Measurements from ENCODE around the gene LSM4. TPM values are rescaled to one million over a fixed set of nuclear protein-coding genes. Genes with fewer than 3 reads are reported as not detected.

The LSM4 gene
- total and polyA plus RNA-seq, 2 of the 13 experiments (the other 11 are each of a cell fraction or from before 2014, with no cell fraction given): 65.8 to 166 TPM

GRCh38 chr19:18322759-18323460 is at the start of gene LSM4 (continued):
- TF ChIP-seq, protein P1, sequence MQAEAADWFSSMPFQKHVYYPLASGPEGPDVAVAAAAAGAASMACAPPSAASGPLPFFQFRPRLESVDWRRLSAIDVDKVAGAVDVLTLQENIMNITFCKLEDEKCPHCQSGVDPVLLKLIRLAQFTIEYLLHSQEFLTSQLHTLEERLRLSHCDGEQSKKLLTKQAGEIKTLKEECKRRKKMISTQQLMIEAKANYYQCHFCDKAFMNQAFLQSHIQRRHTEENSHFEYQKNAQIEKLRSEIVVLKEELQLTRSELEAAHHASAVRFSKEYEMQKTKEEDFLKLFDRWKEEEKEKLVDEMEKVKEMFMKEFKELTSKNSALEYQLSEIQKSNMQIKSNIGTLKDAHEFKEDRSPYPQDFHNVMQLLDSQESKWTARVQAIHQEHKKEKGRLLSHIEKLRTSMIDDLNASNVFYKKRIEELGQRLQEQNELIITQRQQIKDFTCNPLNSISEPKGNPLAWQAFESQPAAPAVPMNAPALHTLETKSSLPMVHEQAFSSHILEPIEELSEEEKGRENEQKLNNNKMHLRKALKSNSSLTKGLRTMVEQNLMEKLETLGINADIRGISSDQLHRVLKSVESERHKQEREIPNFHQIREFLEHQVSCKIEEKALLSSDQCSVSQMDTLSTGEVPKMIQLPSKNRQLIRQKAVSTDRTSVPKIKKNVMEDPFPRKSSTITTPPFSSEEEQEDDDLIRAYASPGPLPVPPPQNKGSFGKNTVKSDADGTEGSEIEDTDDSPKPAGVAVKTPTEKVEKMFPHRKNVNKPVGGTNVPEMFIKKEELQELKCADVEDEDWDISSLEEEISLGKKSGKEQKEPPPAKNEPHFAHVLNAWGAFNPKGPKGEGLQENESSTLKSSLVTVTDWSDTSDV (CRISPR knock-in tag; IDR thresholded peaks at IDR 0.05): 0 out of 2 replicates have a peak, but pooled peaks have one; percentile 63
- TF ChIP-seq, protein P2, sequence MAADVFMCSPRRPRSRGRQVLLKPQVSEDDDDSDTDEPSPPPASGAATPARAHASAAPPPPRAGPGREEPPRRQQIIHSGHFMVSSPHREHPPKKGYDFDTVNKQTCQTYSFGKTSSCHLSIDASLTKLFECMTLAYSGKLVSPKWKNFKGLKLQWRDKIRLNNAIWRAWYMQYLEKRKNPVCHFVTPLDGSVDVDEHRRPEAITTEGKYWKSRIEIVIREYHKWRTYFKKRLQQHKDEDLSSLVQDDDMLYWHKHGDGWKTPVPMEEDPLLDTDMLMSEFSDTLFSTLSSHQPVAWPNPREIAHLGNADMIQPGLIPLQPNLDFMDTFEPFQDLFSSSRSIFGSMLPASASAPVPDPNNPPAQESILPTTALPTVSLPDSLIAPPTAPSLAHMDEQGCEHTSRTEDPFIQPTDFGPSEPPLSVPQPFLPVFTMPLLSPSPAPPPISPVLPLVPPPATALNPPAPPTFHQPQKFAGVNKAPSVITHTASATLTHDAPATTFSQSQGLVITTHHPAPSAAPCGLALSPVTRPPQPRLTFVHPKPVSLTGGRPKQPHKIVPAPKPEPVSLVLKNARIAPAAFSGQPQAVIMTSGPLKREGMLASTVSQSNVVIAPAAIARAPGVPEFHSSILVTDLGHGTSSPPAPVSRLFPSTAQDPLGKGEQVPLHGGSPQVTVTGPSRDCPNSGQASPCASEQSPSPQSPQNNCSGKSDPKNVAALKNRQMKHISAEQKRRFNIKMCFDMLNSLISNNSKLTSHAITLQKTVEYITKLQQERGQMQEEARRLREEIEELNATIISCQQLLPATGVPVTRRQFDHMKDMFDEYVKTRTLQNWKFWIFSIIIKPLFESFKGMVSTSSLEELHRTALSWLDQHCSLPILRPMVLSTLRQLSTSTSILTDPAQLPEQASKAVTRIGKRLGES (CRISPR knock-in tag; IDR thresholded peaks at IDR 0.05; ENCODE audit: borderline replicate concordance): 0 out of 2 replicates have a peak, but pooled peaks have one; percentile 22
- TF ChIP-seq ZFP62 (CRISPR knock-in tag; IDR thresholded peaks at IDR 0.05) (no peak), STAT5B (CRISPR knock-in tag; IDR thresholded peaks at IDR 0.05) (no peak), CHD4 (IDR thresholded peaks at IDR 0.05; ENCODE audit: borderline replicate concordance, low read length) (no peak), ZNF619 (CRISPR knock-in tag; IDR thresholded peaks at IDR 0.05) (no peak), ZNF501 (CRISPR knock-in tag; IDR thresholded peaks at IDR 0.05) (no peak), EZH2 (conservative IDR thresholded peaks at IDR 0.05; ENCODE audit: low read depth, low read length) (no peak), RBFOX2 (IDR thresholded peaks at IDR 0.05; ENCODE audit: low read depth, low read length) (peak; percentile 97), BRD4 (CRISPR knock-in tag; IDR thresholded peaks at IDR 0.05) (no peak)
- TF ChIP-seq, protein P3, sequence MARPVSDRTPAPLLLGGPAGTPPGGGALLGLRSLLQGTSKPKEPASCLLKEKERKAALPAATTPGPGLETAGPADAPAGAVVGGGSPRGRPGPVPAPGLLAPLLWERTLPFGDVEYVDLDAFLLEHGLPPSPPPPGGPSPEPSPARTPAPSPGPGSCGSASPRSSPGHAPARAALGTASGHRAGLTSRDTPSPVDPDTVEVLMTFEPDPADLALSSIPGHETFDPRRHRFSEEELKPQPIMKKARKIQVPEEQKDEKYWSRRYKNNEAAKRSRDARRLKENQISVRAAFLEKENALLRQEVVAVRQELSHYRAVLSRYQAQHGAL (CRISPR knock-in tag; IDR thresholded peaks at IDR 0.05; ENCODE audit: not compliant biosample characterization): no peak
- TF ChIP-seq, protein P4, sequence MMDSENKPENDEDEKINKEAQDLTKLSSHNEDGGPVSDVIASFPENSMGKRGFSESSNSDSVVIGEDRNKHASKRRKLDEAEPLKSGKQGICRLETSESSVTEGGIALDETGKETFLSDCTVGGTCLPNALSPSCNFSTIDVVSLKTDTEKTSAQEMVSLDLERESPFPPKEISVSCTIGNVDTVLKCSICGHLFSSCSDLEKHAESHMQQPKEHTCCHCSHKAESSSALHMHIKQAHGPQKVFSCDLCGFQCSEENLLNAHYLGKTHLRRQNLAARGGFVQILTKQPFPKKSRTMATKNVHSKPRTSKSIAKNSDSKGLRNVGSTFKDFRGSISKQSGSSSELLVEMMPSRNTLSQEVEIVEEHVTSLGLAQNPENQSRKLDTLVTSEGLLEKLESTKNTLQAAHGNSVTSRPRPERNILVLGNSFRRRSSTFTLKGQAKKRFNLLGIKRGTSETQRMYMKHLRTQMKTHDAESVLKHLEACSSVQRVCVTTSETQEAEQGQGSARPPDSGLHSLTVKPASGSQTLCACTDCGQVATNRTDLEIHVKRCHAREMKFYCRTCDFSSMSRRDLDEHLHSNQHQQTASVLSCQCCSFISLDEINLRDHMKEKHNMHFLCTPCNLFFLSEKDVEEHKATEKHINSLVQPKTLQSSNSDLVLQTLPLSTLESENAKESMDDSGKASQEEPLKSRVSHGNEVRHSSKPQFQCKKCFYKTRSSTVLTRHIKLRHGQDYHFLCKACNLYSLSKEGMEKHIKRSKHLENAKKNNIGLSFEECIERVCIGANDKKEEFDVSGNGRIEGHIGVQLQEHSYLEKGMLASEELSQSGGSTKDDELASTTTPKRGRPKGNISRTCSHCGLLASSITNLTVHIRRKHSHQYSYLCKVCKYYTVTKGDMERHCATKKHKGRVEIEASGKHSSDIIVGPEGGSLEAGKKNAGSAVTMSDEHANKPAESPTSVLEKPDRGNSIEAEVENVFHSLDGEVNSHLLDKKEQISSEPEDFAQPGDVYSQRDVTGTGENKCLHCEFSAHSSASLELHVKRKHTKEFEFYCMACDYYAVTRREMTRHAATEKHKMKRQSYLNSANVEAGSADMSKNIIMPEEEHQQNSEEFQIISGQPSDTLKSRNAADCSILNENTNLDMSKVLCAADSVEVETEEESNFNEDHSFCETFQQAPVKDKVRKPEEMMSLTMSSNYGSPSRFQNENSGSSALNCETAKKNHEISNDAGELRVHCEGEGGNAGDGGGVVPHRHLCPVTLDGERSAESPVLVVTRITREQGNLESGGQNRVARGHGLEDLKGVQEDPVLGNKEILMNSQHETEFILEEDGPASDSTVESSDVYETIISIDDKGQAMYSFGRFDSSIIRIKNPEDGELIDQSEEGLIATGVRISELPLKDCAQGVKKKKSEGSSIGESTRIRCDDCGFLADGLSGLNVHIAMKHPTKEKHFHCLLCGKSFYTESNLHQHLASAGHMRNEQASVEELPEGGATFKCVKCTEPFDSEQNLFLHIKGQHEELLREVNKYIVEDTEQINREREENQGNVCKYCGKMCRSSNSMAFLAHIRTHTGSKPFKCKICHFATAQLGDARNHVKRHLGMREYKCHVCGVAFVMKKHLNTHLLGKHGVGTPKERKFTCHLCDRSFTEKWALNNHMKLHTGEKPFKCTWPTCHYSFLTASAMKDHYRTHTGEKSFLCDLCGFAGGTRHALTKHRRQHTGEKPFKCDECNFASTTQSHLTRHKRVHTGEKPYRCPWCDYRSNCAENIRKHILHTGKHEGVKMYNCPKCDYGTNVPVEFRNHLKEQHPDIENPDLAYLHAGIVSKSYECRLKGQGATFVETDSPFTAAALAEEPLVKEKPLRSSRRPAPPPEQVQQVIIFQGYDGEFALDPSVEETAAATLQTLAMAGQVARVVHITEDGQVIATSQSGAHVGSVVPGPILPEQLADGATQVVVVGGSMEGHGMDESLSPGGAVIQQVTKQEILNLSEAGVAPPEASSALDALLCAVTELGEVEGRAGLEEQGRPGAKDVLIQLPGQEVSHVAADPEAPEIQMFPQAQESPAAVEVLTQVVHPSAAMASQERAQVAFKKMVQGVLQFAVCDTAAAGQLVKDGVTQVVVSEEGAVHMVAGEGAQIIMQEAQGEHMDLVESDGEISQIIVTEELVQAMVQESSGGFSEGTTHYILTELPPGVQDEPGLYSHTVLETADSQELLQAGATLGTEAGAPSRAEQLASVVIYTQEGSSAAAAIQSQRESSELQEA (CRISPR knock-in tag; IDR thresholded peaks at IDR 0.05; ENCODE audit: not compliant biosample characterization): no peak
